H1 (cell line): ENCODE results near the gene NDUFB6. TPM values are rescaled to one million over a fixed set of nuclear protein-coding genes. Genes with fewer than 3 reads are reported as not detected.

Experiments used
- CTCF ChIA-PET: fragments of 300-600 bp; sonication (Branson Sonifier 250); formaldehyde crosslinking; loops from one replicate; lab custom pipeline; 2021; ENCODE audit not compliant: partially characterized antibody; lab: Charles Lee
- POLR2A ChIA-PET: fragments of 300-600 bp; sonication (Branson Sonifier 250); formaldehyde crosslinking; loops from one replicate; lab custom pipeline; 2021; ENCODE audit warnings: inconsistent platforms; ENCODE audit not compliant: partially characterized antibody; lab: Charles Lee
- DNase-seq, 2 experiments: peaks; one replicate each; pipeline versions ENCODE4 v3.0.0 to v3.0.0-alpha.2; 2010 to 2022; ENCODE audit warnings: low spot score in 2 of 2, low read depth in 1 of 2, mixed read lengths in 1 of 2
- FAIRE-seq: peaks from 2 replicates; lab custom pipeline; 2011; peaks lifted over from hg19 to GRCh38; lab: Jason Lieb, UNC
- H2AFZ ChIP-seq: 2 replicates; pipeline ENCODE4 v1.8.1; 2012; ENCODE audit warnings: low read length, inconsistent platforms
- H2AK5ac ChIP-seq: 2 replicates; pipeline ENCODE4 v1.6.1; 2013; ENCODE audit warnings: low read depth, low read length
- H2BK120ac ChIP-seq: replicated peaks from 2 replicates; pipeline ENCODE3; 2013; ENCODE audit warnings: low read depth, low read length, inconsistent platforms
- H2BK12ac ChIP-seq: 2 replicates; pipeline ENCODE4 v1.6.1; 2013; ENCODE audit warnings: low read depth, low read length
- H2BK15ac ChIP-seq: 2 replicates; pipeline ENCODE4 v1.6.1; 2013; ENCODE audit warnings: low read length
- H2BK20ac ChIP-seq: 2 replicates; pipeline ENCODE4 v1.6.1; 2013; ENCODE audit warnings: low read length
- H2BK5ac ChIP-seq: 2 replicates; pipeline ENCODE4 v1.6.1; 2013; ENCODE audit warnings: low read depth, low read length
- H3K14ac ChIP-seq: 2 replicates; pipeline ENCODE4 v1.6.1; 2013; ENCODE audit warnings: inconsistent platforms; ENCODE audit not compliant: insufficient read length
- H3K18ac ChIP-seq: 2 replicates; pipeline ENCODE4 v1.6.1; 2013; ENCODE audit warnings: low read length; ENCODE audit errors: extremely low read depth
- H3K23ac ChIP-seq: 2 replicates; pipeline ENCODE4 v1.6.1; 2013; ENCODE audit warnings: inconsistent platforms; ENCODE audit not compliant: insufficient read length
- H3K23me2 ChIP-seq: 2 replicates; pipeline ENCODE4 v1.6.1; 2013; ENCODE audit warnings: low read depth, low read length
- H3K27ac ChIP-seq: 2 replicates; pipeline ENCODE4 v1.6.1; 2011; ENCODE audit warnings: low read depth, low read length, inconsistent platforms
- H3K27me3 ChIP-seq, 4 experiments: replicated peaks in 1 of 4; 1 replicate in 1 of 4; 2 replicates in 3 of 4; pipeline versions ENCODE4 v1.6.1 to v1.8.1; 2011 to 2013; ENCODE audit warnings: low read length in 3 of 4, mild to moderate bottlenecking in 3 of 4, inconsistent platforms in 2 of 4, mixed read lengths in 2 of 4, moderate library complexity in 1 of 4; ENCODE audit not compliant: control insufficient read depth in 3 of 4, insufficient read depth in 3 of 4; ENCODE audit errors: extremely low read depth in 1 of 4
- H3K36me3 ChIP-seq, 4 experiments: 2 replicates each; pipeline versions ENCODE4 v1.6.1 to v1.8.1; 2011 to 2013; ENCODE audit warnings: mild to moderate bottlenecking in 4 of 4, low read length in 3 of 4, moderate library complexity in 2 of 4, control low read depth in 1 of 4, inconsistent platforms in 1 of 4; ENCODE audit not compliant: insufficient read depth in 4 of 4, control insufficient read depth in 2 of 4
- H3K4ac ChIP-seq: replicated peaks from 2 replicates; pipeline ENCODE3; 2013; ENCODE audit warnings: low read length, low read depth, mixed read lengths, inconsistent platforms; ENCODE audit not compliant: insufficient read length
- H3K4me1 ChIP-seq, 4 experiments: replicated peaks in 1 of 4; 1 replicate in 1 of 4; 2 replicates in 3 of 4; pipeline versions ENCODE4 v1.6.1 to v1.8.1; 2011 to 2013; ENCODE audit warnings: low read length in 3 of 4, inconsistent platforms in 2 of 4, mixed read lengths in 1 of 4; ENCODE audit not compliant: insufficient read depth in 4 of 4, control insufficient read depth in 3 of 4
- H3K4me2 ChIP-seq, 2 experiments: 2 replicates each; pipeline versions ENCODE4 v1.6.1 to v1.8.1; 2011 to 2013; ENCODE audit warnings: low read depth in 2 of 2, low read length in 2 of 2, control low read depth in 1 of 2, inconsistent platforms in 1 of 2, mild to moderate bottlenecking in 1 of 2; ENCODE audit not compliant: insufficient read depth in 1 of 2
- H3K4me3 ChIP-seq, 4 experiments: fragments of 200-600, 300-600 bp in 1 of 4; sonication (generic), shearing (Covaris generic), sonication (Bioruptor Twin) in 1 of 4; 2 replicates each; pipeline versions ENCODE4 v1.5.1 to v1.8.1; 2011 to 2016; ENCODE audit warnings: low read length in 4 of 4, low read depth in 3 of 4, control low read depth in 2 of 4, inconsistent platforms in 2 of 4, mild to moderate bottlenecking in 2 of 4, mixed read lengths in 1 of 4, moderate library complexity in 1 of 4; ENCODE audit not compliant: insufficient read depth in 2 of 4; ENCODE audit errors: extremely low read depth in 1 of 4
- H3K56ac ChIP-seq: replicated peaks from 2 replicates; pipeline ENCODE3; 2013; ENCODE audit warnings: low read depth, mild to moderate bottlenecking, mixed read lengths, low read length, inconsistent platforms; ENCODE audit not compliant: insufficient read length
- H3K79me1 ChIP-seq: 2 replicates; pipeline ENCODE4 v1.6.1; 2013; ENCODE audit warnings: low read depth, low read length, control low read depth
- H3K79me2 ChIP-seq, 2 experiments: 2 replicates each; pipeline versions ENCODE4 v1.6.1 to v1.8.1; 2012 to 2013; ENCODE audit warnings: low read length in 2 of 2, mild to moderate bottlenecking in 2 of 2, inconsistent platforms in 1 of 2; ENCODE audit not compliant: insufficient read depth in 2 of 2, control insufficient read depth in 1 of 2
- H3K9ac ChIP-seq, 4 experiments: replicated peaks in 1 of 4; 1 replicate in 1 of 4; 2 replicates in 3 of 4; pipeline versions ENCODE4 v1.6.1 to v1.8.1; 2011 to 2013; ENCODE audit warnings: low read depth in 3 of 4, low read length in 3 of 4, control low read depth in 2 of 4, mild to moderate bottlenecking in 2 of 4, moderate library complexity in 2 of 4, inconsistent platforms in 1 of 4; ENCODE audit errors: extremely low read depth in 1 of 4
- H3K9me3 ChIP-seq, 2 experiments: 2 replicates each; pipeline versions ENCODE4 v1.6.1 to v1.8.1; 2012 to 2013; ENCODE audit warnings: mild to moderate bottlenecking in 2 of 2, moderate library complexity in 2 of 2, control low read depth in 1 of 2, inconsistent platforms in 1 of 2, low read depth in 1 of 2, low read length in 1 of 2, mixed read lengths in 1 of 2; ENCODE audit not compliant: insufficient read depth in 2 of 2
- H4K20me1 ChIP-seq, 2 experiments: replicated peaks in 1 of 2; 2 replicates each; pipeline versions ENCODE3 to v1.8.1; 2011 to 2013; ENCODE audit warnings: inconsistent platforms in 2 of 2, low read length in 2 of 2, mild to moderate bottlenecking in 1 of 2; ENCODE audit not compliant: insufficient read depth in 2 of 2, control insufficient read depth in 1 of 2
- H4K5ac ChIP-seq: 2 replicates; pipeline ENCODE4 v1.6.1; 2013; ENCODE audit warnings: low read length, low read depth, mixed read lengths, inconsistent platforms; ENCODE audit not compliant: insufficient read length
- H4K8ac ChIP-seq: 2 replicates; pipeline ENCODE4 v1.8.0; 2013; ENCODE audit warnings: mild to moderate bottlenecking, moderate library complexity, low read length, inconsistent platforms; ENCODE audit not compliant: insufficient read depth; ENCODE audit errors: extremely low read depth
- H4K91ac ChIP-seq: replicated peaks from 2 replicates; pipeline ENCODE3; 2013; ENCODE audit warnings: low read length, mixed read lengths, inconsistent platforms; ENCODE audit not compliant: insufficient read length
- HDAC2 ChIP-seq, 2 experiments: fragments of 300-600 bp in 1 of 2; sonication (generic) in 1 of 2; IDR thresholded peaks; 2 replicates each; pipeline ENCODE4 v1.6.1; 2011 to 2012; ENCODE audit warnings: low read depth in 2 of 2, low read length in 2 of 2, mild to moderate bottlenecking in 2 of 2, moderate library complexity in 2 of 2, borderline replicate concordance in 1 of 2, inconsistent platforms in 1 of 2
- NRF1 ChIP-seq: IDR thresholded peaks from 2 replicates; pipeline ENCODE4 v1.6.1; 2011; ENCODE audit warnings: mild to moderate bottlenecking, low read depth, low read length, improper control_type of control experiment
- POLR2A ChIP-seq, 2 experiments: IDR thresholded peaks; 1 replicate in 1 of 2; 2 replicates in 1 of 2; pipeline ENCODE4 v1.6.1; 2011; ENCODE audit warnings: low read depth in 2 of 2, low read length in 2 of 2, mild to moderate bottlenecking in 2 of 2; ENCODE audit errors: control extremely low read depth in 1 of 2
- SIN3A ChIP-seq, 2 experiments: IDR thresholded peaks in 1 of 2; conservative IDR thresholded peaks in 1 of 2; 2 replicates each; pipeline ENCODE4 v1.6.1; 2011 to 2012; ENCODE audit warnings: low read length in 2 of 2, improper control_type of control experiment in 1 of 2, low read depth in 1 of 2, mild to moderate bottlenecking in 1 of 2
- TBP ChIP-seq: IDR thresholded peaks from 2 replicates; pipeline ENCODE4 v1.6.1; 2011; ENCODE audit warnings: low read depth, low read length, improper control_type of control experiment
- WGBS, 2 experiments: shearing (Covaris generic) in 1 of 2; methylation state at CpG; one replicate each; pipeline versions ENCODE4 v1.1.6 to v1.1.7; 2013 to 2015; ENCODE audit warnings: low lambda C conversion rate in 2 of 2, mixed read lengths in 2 of 2, inconsistent platforms in 1 of 2, low coverage in 1 of 2, missing lambda C conversion rate in 1 of 2; ENCODE audit not compliant: insufficient replicate concordance in 2 of 2, insufficient coverage in 1 of 2, insufficient read length in 1 of 2; ENCODE audit errors: extremely low coverage in 1 of 2, missing lambda C conversion rate in 1 of 2; 5-methylcytosine and 5-hydroxymethylcytosine counted together
- polyA plus RNA-seq, 7 experiments: library from polyadenylated mRNA; depleted of rRNA in 3 of 7; stranded (reverse) in 5 of 7; unstranded in 2 of 7; fragments of >200 nt in 5 of 7; fragments of 200-250 nt in 2 of 7; gene quantifications; 1 replicate in 5 of 7; 2 replicates in 1 of 7; 4 replicates in 1 of 7; pipeline versions ENCODE4 v1.2.1 to v1.2.3, GENCODE V29; 2011 to 2013; ENCODE audit warnings: missing spikeins in 2 of 7, mixed read lengths in 2 of 7
- total RNA-seq: library from RNA; stranded (reverse); fragmentation: NEBNext Ultra II Directional; extraction: Animal tissue kit (Norgen Biotek cat#: 25700); gene quantifications from 2 replicates; pipeline ENCODE4 v1.2.1, GENCODE V29; 2021
- TF ChIP-seq, protein P1 (sequence below): IDR thresholded peaks from 2 replicates; pipeline ENCODE4 v1.6.1; 2012; ENCODE audit warnings: inconsistent platforms

Gene NDUFB6
- total and polyA plus RNA-seq, 2 of the 8 experiments (the other 6 are each of a cell fraction or from before 2014, with no cell fraction given), result 55.8 to 61.4 TPM

GRCh38 chr9:32533336-32533735 lies 39.6 kb downstream of the NDUFB6 start:
- H3K79me1 ChIP-seq, result no peaks in the 10 kb centered on the region
- 95% methylated on average over 6 of the region's 6 CpGs; no CpG with 5 or more reads in 1 of the 2 experiments for WGBS, 2 experiments
- TF ChIP-seq TBP (no peak), POLR2A (IDR thresholded peaks at IDR 0.05; ENCODE audit: control extremely low read depth in 1 of 2, low read depth in 2 of 2, low read length in 2 of 2) (no peak), HDAC2 (IDR thresholded peaks at IDR 0.05; ENCODE audit: borderline replicate concordance in 1 of 2, low read depth in 2 of 2, low read length in 2 of 2) (no peak), NRF1 (no peak), SIN3A (conservative IDR thresholded peaks at IDR 0.05 in 1 of 2, IDR thresholded peaks at IDR 0.05 in 1 of 2; ENCODE audit: low read depth in 1 of 2, low read length in 2 of 2) (no peak)
- TF ChIP-seq, protein P1, sequence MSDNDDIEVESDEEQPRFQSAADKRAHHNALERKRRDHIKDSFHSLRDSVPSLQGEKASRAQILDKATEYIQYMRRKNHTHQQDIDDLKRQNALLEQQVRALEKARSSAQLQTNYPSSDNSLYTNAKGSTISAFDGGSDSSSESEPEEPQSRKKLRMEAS, result no peak

More at GRCh38 chr9:32533336-32533735, 39.6 kb downstream of the NDUFB6 start:
- Histone ChIP-seq H2BK20ac (no peak overlapping the region), H3K23ac (no peak overlapping the region), H3K4me1 (no peaks in the 10 kb centered on the region), H3K23me2 (no peaks in the 10 kb centered on the region), H4K5ac (no peak overlapping the region), H3K9me3 (no peaks in the 10 kb centered on the region), H4K8ac (no peak overlapping the region), H2AK5ac (no peak overlapping the region), H3K27me3 (no peaks in the 10 kb centered on the region), H2BK12ac (no peak overlapping the region), H3K79me2 (no peaks in the 10 kb centered on the region), H2BK15ac (no peak overlapping the region), H3K9ac (no peak overlapping the region), H3K4me3 (no peak overlapping the region), H4K91ac (no peak overlapping the region), H3K14ac (no peak overlapping the region), H2AFZ (no peak overlapping the region), H3K36me3 (peaks cover 0 to 4% (median 0%) of the 10 kb centered on the region in 4 experiments; a peak in 2 of 8 replicates), H3K27ac (no peak overlapping the region), H3K4me2 (no peak overlapping the region), H3K4ac (no peak overlapping the region), H2BK5ac (no peak overlapping the region), H4K20me1 (peaks cover 0 to 2% of the 10 kb centered on the region in 2 experiments), H3K18ac (no peak overlapping the region), H2BK120ac (no peak overlapping the region), H3K56ac (no peak overlapping the region)
- DNase-seq (no peak), FAIRE-seq (no peak)
- POLR2A ChIA-PET, result interaction anchor here (3.3 kb wide), 1 partner anchor 12 kb away, joined by 11 read pairs; no protein-coding TSS in a partner anchor
- CTCF ChIA-PET, result interaction anchor here (1.1 to 2.5 kb wide), 5 partner anchors 14 to 155 kb away, joined by 3 to 10 read pairs (median 4); no protein-coding TSS in a partner anchor
